ENCODE data around the gene KCNK7.
A peak's percentile ranks its signal among the peaks of the same experiment; 100 is the strongest.
"Not testable (repeated sequence)": the region's sequence is repeated elsewhere in the genome, so short reads cannot be mapped to it uniquely, and the experiment has no call there.

The KCNK7 gene

GRCh38 chr11:65569164-65569972 is 26.2 kb downstream of the KCNK7 start:
- WGBS, 2 experiments (ENCODE audit: insufficient coverage in 2 of 2), result 15 to 20% methylated on average over 26 of the region's 28 CpGs
- Histone ChIP-seq H3K36me3 (ENCODE audit: control insufficient read depth, insufficient read depth, low read length) (peaks cover 12% of the 10 kb centered on the region), H3K9me3 (ENCODE audit: control insufficient read depth, low read length) (no peaks in the 10 kb centered on the region), H3K4me3 (ENCODE audit: extremely low read depth, insufficient read depth, low read length, poor library complexity, severe bottlenecking) (peak overlapping the region; percentile 96), H3K27ac (ENCODE audit: low read depth, low read length, severe bottlenecking) (peak overlapping the region; percentile 87), H3K4me1 (ENCODE audit: control insufficient read depth, insufficient read depth, low read length, poor library complexity, severe bottlenecking) (peaks cover 27% of the 10 kb centered on the region)

- H3K36me3 ChIP-seq (ENCODE audit: control insufficient read depth, insufficient read depth, low read length), result no peaks in the 10 kb centered on the region
- no peak overlapping the region for H3K27ac ChIP-seq (ENCODE audit: low read depth, low read length, severe bottlenecking)
- WGBS, 2 experiments (ENCODE audit: insufficient coverage in 2 of 2), result 82% methylated on average over 4 to 5 of the region's 7 CpGs
- no peaks in the 10 kb centered on the region for H3K9me3 ChIP-seq (ENCODE audit: control insufficient read depth, low read length)
- no peak overlapping the region for H3K4me3 ChIP-seq (ENCODE audit: extremely low read depth, insufficient read depth, low read length, poor library complexity, severe bottlenecking)
- H3K4me1 ChIP-seq (ENCODE audit: control insufficient read depth, insufficient read depth, low read length, poor library complexity, severe bottlenecking), result peaks cover 13% of the 10 kb centered on the region
Measured at GRCh38 chr11:65565624-65566453, 29.8 kb downstream of the KCNK7 start.

GRCh38 chr11:65564879-65565559 is 30.6 kb downstream of the KCNK7 start:
- not testable (repeated sequence) for H3K4me3 ChIP-seq (ENCODE audit: extremely low read depth, insufficient read depth, low read length, poor library complexity, severe bottlenecking); H3K27ac ChIP-seq (ENCODE audit: low read depth, low read length, severe bottlenecking); H3K9me3 ChIP-seq (ENCODE audit: control insufficient read depth, low read length); H3K36me3 ChIP-seq (ENCODE audit: control insufficient read depth, insufficient read depth, low read length)
- WGBS, 2 experiments (ENCODE audit: insufficient coverage in 2 of 2), result 90 to 98% methylated on average over 6 to 9 of the region's 12 CpGs
- H3K4me1 ChIP-seq (ENCODE audit: control insufficient read depth, insufficient read depth, low read length, poor library complexity, severe bottlenecking), result peaks cover 21% of the 10 kb centered on the region

GRCh38 chr11:65563601-65564000 is 32.0 kb downstream of the KCNK7 start:
- Histone ChIP-seq H3K27ac (ENCODE audit: low read depth, low read length, severe bottlenecking) (peak overlapping the region; percentile 32), H3K9me3 (ENCODE audit: control insufficient read depth, low read length) (no peaks in the 10 kb centered on the region), H3K4me3 (ENCODE audit: extremely low read depth, insufficient read depth, low read length, poor library complexity, severe bottlenecking) (no peak overlapping the region), H3K36me3 (ENCODE audit: control insufficient read depth, insufficient read depth, low read length) (no peaks in the 10 kb centered on the region), H3K4me1 (ENCODE audit: control insufficient read depth, insufficient read depth, low read length, poor library complexity, severe bottlenecking) (peaks cover 30% of the 10 kb centered on the region)
- WGBS, 2 experiments (ENCODE audit: insufficient coverage in 2 of 2), result 96 to 100% methylated on average over 4 of the region's 4 CpGs

- Histone ChIP-seq H3K4me3 (ENCODE audit: extremely low read depth, insufficient read depth, low read length, poor library complexity, severe bottlenecking) (no peak overlapping the region), H3K4me1 (ENCODE audit: control insufficient read depth, insufficient read depth, low read length, poor library complexity, severe bottlenecking) (peaks cover 31% of the 10 kb centered on the region), H3K9me3 (ENCODE audit: control insufficient read depth, low read length) (no peaks in the 10 kb centered on the region), H3K36me3 (ENCODE audit: control insufficient read depth, insufficient read depth, low read length) (no peaks in the 10 kb centered on the region), H3K27ac (ENCODE audit: low read depth, low read length, severe bottlenecking) (no peak overlapping the region)
- WGBS, 2 experiments (ENCODE audit: insufficient coverage in 2 of 2), result 93 to 100% methylated on average over 2 to 6 of the region's 9 CpGs
Measured at GRCh38 chr11:65562788-65563187, 32.8 kb downstream of the KCNK7 start.

- Histone ChIP-seq H3K36me3 (ENCODE audit: control insufficient read depth, insufficient read depth, low read length) (no peaks in the 10 kb centered on the region), H3K4me1 (ENCODE audit: control insufficient read depth, insufficient read depth, low read length, poor library complexity, severe bottlenecking) (peaks cover 37% of the 10 kb centered on the region), H3K27ac (ENCODE audit: low read depth, low read length, severe bottlenecking) (no peak overlapping the region), H3K9me3 (ENCODE audit: control insufficient read depth, low read length) (no peaks in the 10 kb centered on the region), H3K4me3 (ENCODE audit: extremely low read depth, insufficient read depth, low read length, poor library complexity, severe bottlenecking) (no peak overlapping the region)
- 95 to 96% methylated on average over 6 to 7 of the region's 7 CpGs for WGBS, 2 experiments (ENCODE audit: insufficient coverage in 2 of 2)
Measured at GRCh38 chr11:65562020-65562419, 33.6 kb downstream of the KCNK7 start.

- no peak overlapping the region for H3K4me3 ChIP-seq (ENCODE audit: extremely low read depth, insufficient read depth, low read length, poor library complexity, severe bottlenecking)
- H3K27ac ChIP-seq (ENCODE audit: low read depth, low read length, severe bottlenecking), result peak overlapping the region; percentile 73
- peaks cover 40% of the 10 kb centered on the region for H3K4me1 ChIP-seq (ENCODE audit: control insufficient read depth, insufficient read depth, low read length, poor library complexity, severe bottlenecking)
- 9 to 17% methylated on average over 8 to 12 of the region's 15 CpGs for WGBS, 2 experiments (ENCODE audit: insufficient coverage in 2 of 2)
- no peaks in the 10 kb centered on the region for H3K36me3 ChIP-seq (ENCODE audit: control insufficient read depth, insufficient read depth, low read length)
- H3K9me3 ChIP-seq (ENCODE audit: control insufficient read depth, low read length), result no peaks in the 10 kb centered on the region
Measured at GRCh38 chr11:65560555-65561418, 34.8 kb downstream of the KCNK7 start.

GRCh38 chr11:65559951-65560537 is 35.6 kb downstream of the KCNK7 start:
- H3K4me1 ChIP-seq (ENCODE audit: control insufficient read depth, insufficient read depth, low read length, poor library complexity, severe bottlenecking), result peaks cover 48% of the 10 kb centered on the region
- peak overlapping the region; percentile 50 for H3K27ac ChIP-seq (ENCODE audit: low read depth, low read length, severe bottlenecking)
- H3K36me3 ChIP-seq (ENCODE audit: control insufficient read depth, insufficient read depth, low read length), result no peaks in the 10 kb centered on the region
- no peaks in the 10 kb centered on the region for H3K9me3 ChIP-seq (ENCODE audit: control insufficient read depth, low read length)
- no peak overlapping the region for H3K4me3 ChIP-seq (ENCODE audit: extremely low read depth, insufficient read depth, low read length, poor library complexity, severe bottlenecking)
- 39 to 57% methylated on average over 4 to 5 of the region's 5 CpGs for WGBS, 2 experiments (ENCODE audit: insufficient coverage in 2 of 2)

GRCh38 chr11:65559535-65559934 is 36.1 kb downstream of the KCNK7 start:
- Histone ChIP-seq H3K36me3 (ENCODE audit: control insufficient read depth, insufficient read depth, low read length) (no peaks in the 10 kb centered on the region), H3K4me3 (ENCODE audit: extremely low read depth, insufficient read depth, low read length, poor library complexity, severe bottlenecking) (no peak overlapping the region), H3K4me1 (ENCODE audit: control insufficient read depth, insufficient read depth, low read length, poor library complexity, severe bottlenecking) (peaks cover 51% of the 10 kb centered on the region), H3K27ac (ENCODE audit: low read depth, low read length, severe bottlenecking) (peak overlapping the region; percentile 50), H3K9me3 (ENCODE audit: control insufficient read depth, low read length) (no peaks in the 10 kb centered on the region)
- WGBS, 2 experiments (ENCODE audit: insufficient coverage in 2 of 2), result 71 to 89% methylated on average over 3 to 4 of the region's 5 CpGs
